ENCODE measurements around the gene GNL1.

- TF ChIP-seq CTCF (IDR thresholded peaks at IDR 0.05) (no peak), POLR2A (IDR thresholded peaks at IDR 0.05) (no peak)
Observed at GRCh38 chr6:30513451-30513850, 42.8 kb downstream of the GNL1 start.
